ENCODE measurements around the gene EYS. TPM values are rescaled to one million over a fixed set of nuclear protein-coding genes. Genes with fewer than 3 reads are reported as not detected.

The EYS gene
- total and polyA plus RNA-seq, 2 of the 13 experiments (the other 11 are each of a cell fraction or from before 2014, with no cell fraction given) = 0.04 to 0.07 TPM

GRCh38 chr6:63795006-63795405 is 1912.0 kb downstream of the EYS start (continued):
- no peak for TF ChIP-seq XRCC5 (optimal IDR thresholded peaks at IDR 0.05; ENCODE audit: low read length)
- no peak for TF ChIP-seq ERF (CRISPR knock-in tag; IDR thresholded peaks at IDR 0.05)
- TF ChIP-seq RORA (CRISPR knock-in tag; IDR thresholded peaks at IDR 0.05) = no peak
- no peak for TF ChIP-seq MAFG (CRISPR knock-in tag; IDR thresholded peaks at IDR 0.05)
- TF ChIP-seq, protein P1, sequence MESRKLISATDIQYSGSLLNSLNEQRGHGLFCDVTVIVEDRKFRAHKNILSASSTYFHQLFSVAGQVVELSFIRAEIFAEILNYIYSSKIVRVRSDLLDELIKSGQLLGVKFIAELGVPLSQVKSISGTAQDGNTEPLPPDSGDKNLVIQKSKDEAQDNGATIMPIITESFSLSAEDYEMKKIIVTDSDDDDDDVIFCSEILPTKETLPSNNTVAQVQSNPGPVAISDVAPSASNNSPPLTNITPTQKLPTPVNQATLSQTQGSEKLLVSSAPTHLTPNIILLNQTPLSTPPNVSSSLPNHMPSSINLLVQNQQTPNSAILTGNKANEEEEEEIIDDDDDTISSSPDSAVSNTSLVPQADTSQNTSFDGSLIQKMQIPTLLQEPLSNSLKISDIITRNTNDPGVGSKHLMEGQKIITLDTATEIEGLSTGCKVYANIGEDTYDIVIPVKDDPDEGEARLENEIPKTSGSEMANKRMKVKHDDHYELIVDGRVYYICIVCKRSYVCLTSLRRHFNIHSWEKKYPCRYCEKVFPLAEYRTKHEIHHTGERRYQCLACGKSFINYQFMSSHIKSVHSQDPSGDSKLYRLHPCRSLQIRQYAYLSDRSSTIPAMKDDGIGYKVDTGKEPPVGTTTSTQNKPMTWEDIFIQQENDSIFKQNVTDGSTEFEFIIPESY (CRISPR knock-in tag; IDR thresholded peaks at IDR 0.05) = no peak
- no peak for TF ChIP-seq ZNF329 (CRISPR knock-in tag; IDR thresholded peaks at IDR 0.05; ENCODE audit: low read depth)
- TF ChIP-seq RBFOX2 (IDR thresholded peaks at IDR 0.05; ENCODE audit: low read depth, low read length) = no peak

DNA sequence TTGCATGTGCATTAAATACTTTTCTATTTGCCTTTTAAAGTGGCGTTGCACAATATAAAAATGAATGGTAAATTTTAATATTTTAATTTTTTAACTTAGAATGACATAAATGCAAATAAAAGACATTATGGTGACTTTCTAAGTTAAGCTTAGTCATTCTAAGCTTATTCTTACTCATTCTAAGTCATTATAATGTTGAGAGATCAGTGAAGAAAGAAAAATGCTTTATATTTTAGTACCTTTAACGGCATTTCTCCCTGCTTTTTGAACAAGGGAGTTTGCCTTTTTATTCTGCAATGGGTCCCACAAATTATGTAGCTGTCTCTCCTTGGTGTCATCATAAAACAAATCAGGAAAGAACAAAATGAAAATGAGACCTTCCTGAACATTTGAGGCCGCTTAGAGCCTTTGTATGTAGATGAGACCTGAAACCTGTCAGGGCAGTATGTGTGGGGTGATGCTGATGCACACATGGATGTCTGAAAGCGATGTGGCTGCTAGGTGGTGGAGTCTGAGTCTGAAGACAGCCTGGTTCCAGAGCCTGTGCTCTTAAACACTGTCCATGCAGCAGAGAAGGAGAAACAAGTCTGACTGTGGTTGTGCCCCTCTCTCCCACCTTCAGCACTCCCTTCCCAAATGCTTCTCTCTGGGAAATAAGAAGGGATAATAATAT is 1913.4 kb downstream of the EYS start:
- FAIRE-seq = no peak
- TF ChIP-seq, protein P2, sequence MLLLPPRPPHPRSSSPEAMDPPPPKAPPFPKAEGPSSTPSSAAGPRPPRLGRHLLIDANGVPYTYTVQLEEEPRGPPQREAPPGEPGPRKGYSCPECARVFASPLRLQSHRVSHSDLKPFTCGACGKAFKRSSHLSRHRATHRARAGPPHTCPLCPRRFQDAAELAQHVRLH (CRISPR knock-in tag; IDR thresholded peaks at IDR 0.05; ENCODE audit: borderline replicate concordance, low read depth) = no peak
- TF ChIP-seq CENPT (CRISPR knock-in tag; IDR thresholded peaks at IDR 0.05; ENCODE audit: low read depth) = no peak
- TF ChIP-seq MAFF (IDR thresholded peaks at IDR 0.05; ENCODE audit: low read depth, low read length) = no peak
- TF ChIP-seq CEBPZ (IDR thresholded peaks at IDR 0.05; ENCODE audit: low read length) = no peak
- TF ChIP-seq, protein P3, sequence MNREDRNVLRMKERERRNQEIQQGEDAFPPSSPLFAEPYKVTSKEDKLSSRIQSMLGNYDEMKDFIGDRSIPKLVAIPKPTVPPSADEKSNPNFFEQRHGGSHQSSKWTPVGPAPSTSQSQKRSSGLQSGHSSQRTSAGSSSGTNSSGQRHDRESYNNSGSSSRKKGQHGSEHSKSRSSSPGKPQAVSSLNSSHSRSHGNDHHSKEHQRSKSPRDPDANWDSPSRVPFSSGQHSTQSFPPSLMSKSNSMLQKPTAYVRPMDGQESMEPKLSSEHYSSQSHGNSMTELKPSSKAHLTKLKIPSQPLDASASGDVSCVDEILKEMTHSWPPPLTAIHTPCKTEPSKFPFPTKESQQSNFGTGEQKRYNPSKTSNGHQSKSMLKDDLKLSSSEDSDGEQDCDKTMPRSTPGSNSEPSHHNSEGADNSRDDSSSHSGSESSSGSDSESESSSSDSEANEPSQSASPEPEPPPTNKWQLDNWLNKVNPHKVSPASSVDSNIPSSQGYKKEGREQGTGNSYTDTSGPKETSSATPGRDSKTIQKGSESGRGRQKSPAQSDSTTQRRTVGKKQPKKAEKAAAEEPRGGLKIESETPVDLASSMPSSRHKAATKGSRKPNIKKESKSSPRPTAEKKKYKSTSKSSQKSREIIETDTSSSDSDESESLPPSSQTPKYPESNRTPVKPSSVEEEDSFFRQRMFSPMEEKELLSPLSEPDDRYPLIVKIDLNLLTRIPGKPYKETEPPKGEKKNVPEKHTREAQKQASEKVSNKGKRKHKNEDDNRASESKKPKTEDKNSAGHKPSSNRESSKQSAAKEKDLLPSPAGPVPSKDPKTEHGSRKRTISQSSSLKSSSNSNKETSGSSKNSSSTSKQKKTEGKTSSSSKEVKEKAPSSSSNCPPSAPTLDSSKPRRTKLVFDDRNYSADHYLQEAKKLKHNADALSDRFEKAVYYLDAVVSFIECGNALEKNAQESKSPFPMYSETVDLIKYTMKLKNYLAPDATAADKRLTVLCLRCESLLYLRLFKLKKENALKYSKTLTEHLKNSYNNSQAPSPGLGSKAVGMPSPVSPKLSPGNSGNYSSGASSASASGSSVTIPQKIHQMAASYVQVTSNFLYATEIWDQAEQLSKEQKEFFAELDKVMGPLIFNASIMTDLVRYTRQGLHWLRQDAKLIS (CRISPR knock-in tag; IDR thresholded peaks at IDR 0.05) = no peak
- TF ChIP-seq NR0B2 (CRISPR knock-in tag; IDR thresholded peaks at IDR 0.05) = no peak

More for the DNA sequence above, 1913.4 kb downstream of the EYS start:
- Histone ChIP-seq H4K20me1 (ENCODE audit: insufficient read depth, low read length) (no peaks in the 10 kb centered on the region), H3K27ac (ENCODE audit: extremely low read length, insufficient read depth, low read length) (no peak overlapping the region), H3K4me1 (ENCODE audit: insufficient read depth, low read length) (peaks cover 8% of the 10 kb centered on the region), H3K79me2 (ENCODE audit: insufficient read depth, low read length) (no peaks in the 10 kb centered on the region), H2AFZ (ENCODE audit: low read length) (no peak overlapping the region), H3K9me3 (ENCODE audit: low read length) (no peaks in the 10 kb centered on the region), H3K36me3 (replicated peaks in 1 of 2; ENCODE audit: control insufficient read depth in 1 of 2, insufficient read depth in 2 of 2, low read length in 2 of 2) (no peaks in the 10 kb centered on the region), H3K4me2 (ENCODE audit: low read depth, low read length) (no peak overlapping the region), H3K27me3 (ENCODE audit: control insufficient read depth in 1 of 2, insufficient read depth in 2 of 2, low read length in 2 of 2) (no peaks in the 10 kb centered on the region), H3K9ac (ENCODE audit: insufficient read depth, low read depth, low read length) (no peak overlapping the region), H3K4me3 (replicated peaks in 1 of 3; ENCODE audit: insufficient read depth in 1 of 3, low read depth in 2 of 3, low read length in 3 of 3) (no peak overlapping the region)
- intact Hi-C loops (cut with micrococcal nuclease; ENCODE audit: unreplicated experiment) (no loop called here), in situ Hi-C loops (cut with HindIII; ENCODE audit: extremely low pct_ligation_motif_present, low pct_unique_long_range_greater_than_20kb) (loop anchor here (10.0 kb wide), 1 partner anchor 449 kb away; no protein-coding TSS in a partner anchor)
- POLR2A ChIA-PET = no interaction called here
- no peak for DNase-seq (ENCODE audit: low spot score)
- CTCF ChIA-PET (ENCODE audit: low intra/inter-chr PET ratio, low total read pairs) = no interaction called here
- ATAC-seq = no peak
- no TSS peak for BruUV-seq (replicated peaks)
- WGBS (ENCODE audit: low lambda C conversion rate) = 26% methylated on average over 4 of the region's 4 CpGs

All from HepG2 (cell line).